Loucy (cell line): ENCODE data around the gene ZNF236.

Experiments used
- CTCF ChIP-seq: fragments of 200-600 bp; sonication (generic); conservative IDR thresholded peaks from 2 replicates; pipeline ENCODE4 v1.5.1; 2014; ENCODE audit warnings: mild to moderate bottlenecking, antibody characterized with exemption, low read length
- EZH2phosphoT487 ChIP-seq: fragments of 200-600 bp; IDR thresholded peaks from 2 replicates; pipeline ENCODE4 v1.6.1; 2018; ENCODE audit warnings: antibody characterized with exemption, mild to moderate bottlenecking, moderate library complexity, borderline replicate concordance

- TF ChIP-seq CTCF: no peak
- TF ChIP-seq EZH2phosphoT487: no peak
These were observed 6.2 kb upstream of the ZNF236 start for GRCh38 chr18:76816127-76816526.
